ES-I3 (cell line): ENCODE measurements around the gene KRT79.

ENCODE experiments used
- H3K36me3 ChIP-seq: 2 replicates; pipeline ENCODE4 v1.6.1; 2013; ENCODE audit warnings: mild to moderate bottlenecking, low read length, control low read depth, moderate library complexity; ENCODE audit not compliant: insufficient read depth
- H3K4me1 ChIP-seq: 2 replicates; pipeline ENCODE4 v1.6.1; 2013; ENCODE audit warnings: mild to moderate bottlenecking, control low read depth, low read length; ENCODE audit not compliant: insufficient read depth
- H3K9ac ChIP-seq: 2 replicates; pipeline ENCODE4 v1.6.1; 2013; ENCODE audit warnings: low read depth, mild to moderate bottlenecking, low read length, moderate library complexity
- H3K9me3 ChIP-seq: 2 replicates; pipeline ENCODE4 v1.6.1; 2013; ENCODE audit warnings: mild to moderate bottlenecking, low read length, moderate library complexity; ENCODE audit not compliant: control insufficient read depth, insufficient read depth

Gene KRT79

DNA sequence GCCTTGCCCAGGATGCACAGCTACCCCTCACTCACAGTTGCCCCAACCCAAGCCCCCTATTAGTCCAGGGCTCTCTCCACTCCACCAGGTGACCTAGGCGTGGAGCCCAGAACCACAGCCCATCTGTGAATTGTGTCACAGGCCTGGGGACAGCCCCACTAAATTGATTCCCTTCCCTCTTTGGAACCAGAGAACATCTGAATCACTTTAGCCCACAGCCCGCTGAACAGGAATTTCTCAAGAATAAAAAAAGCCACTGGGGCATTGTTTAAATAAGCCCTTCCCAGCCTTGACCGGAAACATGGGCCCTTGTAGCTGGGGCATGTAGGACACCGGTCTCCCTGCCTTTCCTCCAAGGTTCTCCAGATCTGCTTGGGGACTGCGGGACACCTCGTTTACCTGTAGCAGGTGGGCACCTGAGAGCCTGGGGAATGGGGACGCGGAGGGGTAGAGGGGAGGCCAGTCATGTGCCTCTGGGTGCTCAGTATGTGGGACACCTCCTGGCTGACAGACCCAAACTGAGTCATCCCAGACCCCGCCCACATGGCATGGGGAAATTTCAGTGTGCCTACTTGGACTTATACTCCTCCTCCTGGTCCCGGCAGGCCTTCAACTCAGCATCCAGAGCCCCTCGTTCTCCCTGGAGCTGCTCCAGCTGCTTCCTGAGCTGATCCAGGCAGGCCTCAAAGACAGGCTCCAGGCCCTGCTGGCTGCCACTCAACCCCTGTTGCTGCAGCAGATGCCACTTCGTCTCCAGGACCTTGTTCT, 13.4 kb upstream of the KRT79 start:
- H3K9ac ChIP-seq: no peak overlapping the region
- no peaks in the 10 kb centered on the region for H3K36me3 ChIP-seq
- no peaks in the 10 kb centered on the region for H3K9me3 ChIP-seq
- H3K4me1 ChIP-seq: no peaks in the 10 kb centered on the region

- Histone ChIP-seq H3K36me3 (no peaks in the 10 kb centered on the region), H3K4me1 (no peaks in the 10 kb centered on the region), H3K9me3 (no peaks in the 10 kb centered on the region), H3K9ac (no peak overlapping the region)
Observed at GRCh38 chr12:52846356-52846970, 12.4 kb upstream of the KRT79 start.

GRCh38 chr12:52845946-52846345, 11.8 kb upstream of the KRT79 start:
- Histone ChIP-seq H3K9ac (no peak overlapping the region), H3K9me3 (no peaks in the 10 kb centered on the region), H3K36me3 (no peaks in the 10 kb centered on the region), H3K4me1 (no peaks in the 10 kb centered on the region)

GRCh38 chr12:52844386-52844785, 10.3 kb upstream of the KRT79 start:
- Histone ChIP-seq H3K36me3 (no peaks in the 10 kb centered on the region), H3K9ac (no peak overlapping the region), H3K4me1 (no peaks in the 10 kb centered on the region), H3K9me3 (no peaks in the 10 kb centered on the region)

DNA sequence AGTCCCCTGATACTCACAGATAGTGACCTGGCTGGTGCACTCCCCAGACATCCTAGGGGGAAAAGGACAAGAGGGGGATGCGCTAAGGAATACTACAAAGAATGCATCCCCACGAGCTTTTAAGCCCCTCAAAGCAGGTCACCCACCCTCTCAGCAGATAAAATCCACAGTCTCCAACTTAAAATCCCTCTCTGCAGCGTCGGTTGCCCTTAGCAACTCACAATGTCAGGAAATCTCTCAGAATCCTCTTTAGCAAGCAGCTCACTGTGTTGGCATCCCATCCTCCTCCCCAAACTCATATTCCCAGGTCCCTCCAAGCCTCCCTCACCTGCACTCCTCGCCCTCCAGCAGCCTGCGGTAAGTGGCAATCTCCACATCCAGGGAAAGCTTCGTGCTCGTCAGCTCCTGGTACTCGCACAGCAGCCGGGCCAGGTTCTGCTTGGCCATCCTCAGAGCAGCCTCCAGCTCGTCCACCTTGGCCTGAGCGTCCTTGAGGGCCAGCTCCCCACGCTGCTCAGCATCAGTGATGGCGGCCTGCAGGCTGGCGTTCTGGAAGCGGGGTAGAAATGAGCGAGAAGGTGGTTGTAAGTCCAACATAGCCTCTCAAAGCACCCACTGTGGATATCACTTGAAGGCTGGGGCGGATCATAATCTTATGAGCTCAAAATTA, 5.5 kb upstream of the KRT79 start:
- H3K9me3 ChIP-seq: no peaks in the 10 kb centered on the region
- no peak overlapping the region for H3K9ac ChIP-seq
- H3K4me1 ChIP-seq: peaks cover 9% of the 10 kb centered on the region; the same call in 1 of the 2 replicates
- no peaks in the 10 kb centered on the region for H3K36me3 ChIP-seq

GRCh38 chr12:52838609-52839435, 4.7 kb upstream of the KRT79 start:
- Histone ChIP-seq H3K9ac (no peak overlapping the region), H3K36me3 (no peaks in the 10 kb centered on the region), H3K4me1 (peaks cover 9% of the 10 kb centered on the region; the same call in 1 of the 2 replicates)

DNA sequence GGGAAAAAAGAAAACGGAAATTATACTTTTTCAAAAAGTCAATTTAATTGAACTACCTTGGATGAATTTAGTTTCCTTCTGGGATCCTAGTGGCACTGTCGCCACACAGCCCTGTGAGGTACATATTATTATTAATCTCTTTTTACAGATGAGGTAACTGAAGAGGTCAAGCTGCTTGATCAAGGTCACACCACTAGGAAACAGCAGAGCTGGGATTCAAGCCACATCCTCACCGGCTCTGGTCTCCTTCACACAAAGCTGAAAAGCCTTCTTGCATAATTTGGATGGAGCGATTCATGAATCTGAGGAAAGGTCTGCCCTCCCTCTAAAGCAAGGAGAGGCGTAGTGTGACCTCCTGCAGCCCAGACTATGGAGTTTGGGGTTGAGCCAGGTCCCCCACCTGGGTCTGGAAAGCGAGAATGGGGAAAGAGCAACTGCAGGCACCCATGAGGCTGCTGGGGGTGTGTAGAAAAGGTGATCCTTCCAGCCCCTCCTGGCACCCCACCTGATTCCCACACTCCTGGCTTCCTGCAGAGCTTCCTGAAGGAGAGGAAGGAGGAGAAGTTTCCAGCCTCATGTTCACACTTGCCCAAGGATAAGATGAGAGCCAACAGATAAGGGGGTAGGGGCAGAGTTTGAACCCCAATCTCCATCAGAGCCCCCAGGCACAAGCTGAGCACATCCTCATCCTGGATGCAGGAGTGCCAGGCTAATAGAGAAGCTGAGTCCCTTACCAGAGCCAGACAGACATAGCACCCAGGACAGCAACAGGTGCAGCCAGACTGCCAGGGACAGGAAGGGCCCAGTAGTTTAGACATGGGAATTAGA, 3.9 kb upstream of the KRT79 start:
- H3K36me3 ChIP-seq: no peaks in the 10 kb centered on the region
- H3K4me1 ChIP-seq: peaks cover 9% of the 10 kb centered on the region; the same call in 1 of the 2 replicates
- no peaks in the 10 kb centered on the region for H3K9me3 ChIP-seq
- no peak overlapping the region for H3K9ac ChIP-seq

More at GRCh38 chr12:52838609-52839435, 4.7 kb upstream of the KRT79 start:
- no peaks in the 10 kb centered on the region for H3K9me3 ChIP-seq

DNA sequence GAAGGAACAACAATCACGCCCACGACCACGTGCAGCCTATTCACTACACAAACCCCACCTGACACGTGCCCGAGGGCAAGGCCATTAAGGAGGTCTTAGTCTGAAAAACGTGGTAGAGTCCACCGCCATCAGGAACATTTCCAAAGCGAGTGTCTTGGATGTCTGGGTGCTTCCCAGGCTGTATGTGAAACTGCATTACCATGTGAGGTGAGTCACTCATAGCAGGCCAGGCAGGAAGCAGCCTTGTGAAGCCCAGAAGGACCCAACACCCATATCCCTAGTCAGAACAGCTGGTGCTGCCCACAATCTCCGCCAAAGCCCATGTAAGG, 3.3 kb upstream of the KRT79 start:
- Histone ChIP-seq H3K4me1 (peaks cover 9% of the 10 kb centered on the region; the same call in 1 of the 2 replicates), H3K9me3 (no peaks in the 10 kb centered on the region), H3K9ac (no peak overlapping the region), H3K36me3 (no peaks in the 10 kb centered on the region)

- Histone ChIP-seq H3K9ac (no peak overlapping the region), H3K9me3 (no peaks in the 10 kb centered on the region), H3K4me1 (peaks cover 9% of the 10 kb centered on the region; the same call in 1 of the 2 replicates), H3K36me3 (no peaks in the 10 kb centered on the region)
Observed at GRCh38 chr12:52836491-52837412, 2.6 kb upstream of the KRT79 start.

- Histone ChIP-seq H3K9me3 (no peaks in the 10 kb centered on the region), H3K36me3 (no peaks in the 10 kb centered on the region), H3K4me1 (peaks cover 9% of the 10 kb centered on the region; the same call in 1 of the 2 replicates), H3K9ac (no peak overlapping the region)
Observed at GRCh38 chr12:52836042-52836466, 1.9 kb upstream of the KRT79 start.

- Histone ChIP-seq H3K4me1 (peaks cover 9% of the 10 kb centered on the region; the same call in 1 of the 2 replicates), H3K9ac (no peak overlapping the region)
Observed at GRCh38 chr12:52835271-52836041, 1.3 kb upstream of the KRT79 start.

DNA sequence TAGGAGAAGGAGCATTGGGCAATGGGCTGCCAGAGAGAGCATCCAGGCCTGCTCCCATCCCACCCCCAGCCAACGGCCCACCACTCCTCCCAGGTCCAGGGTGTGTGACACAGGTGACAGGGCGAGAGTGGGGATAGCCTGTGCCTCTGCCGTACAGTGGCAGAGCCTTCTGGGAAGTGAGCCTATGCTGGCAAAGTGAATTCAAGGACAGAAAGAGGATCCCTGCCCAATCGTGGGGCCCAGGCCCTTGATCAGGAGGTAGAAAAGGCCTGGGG, 553 bp upstream of the KRT79 start:
- H3K9me3 ChIP-seq: no peaks in the 10 kb centered on the region
- H3K4me1 ChIP-seq: peaks cover 9% of the 10 kb centered on the region; the same call in 1 of the 2 replicates
- no peaks in the 10 kb centered on the region for H3K36me3 ChIP-seq
- H3K9ac ChIP-seq: no peak overlapping the region

More at GRCh38 chr12:52835271-52836041, 1.3 kb upstream of the KRT79 start:
- Histone ChIP-seq H3K36me3 (no peaks in the 10 kb centered on the region), H3K9me3 (no peaks in the 10 kb centered on the region)
